Transverse colon (tissue), 4 donors: ENCODE measurements around the gene F9. TPM values are rescaled to one million over a fixed set of nuclear protein-coding genes. Genes with fewer than 3 reads are reported as not detected.

Source experiments
- DNase-seq: peaks from one replicate; pipeline ENCODE4 v3.0.0-alpha.2; 2019
- H3K27ac ChIP-seq, 4 donors: fragments of 200-600 bp; sonication (generic); 2 replicates each; pipeline ENCODE4 v1.5.1; 2016 to 2018; ENCODE audit warnings: inconsistent platforms in 4 of 4
- H3K27me3 ChIP-seq: fragments of 200-600 bp; sonication (generic); 2 replicates; pipeline ENCODE4 v1.5.1; 2017; ENCODE audit warnings: inconsistent platforms
- H3K36me3 ChIP-seq, 4 donors: fragments of 200-600 bp; sonication (generic); 2 replicates each; pipeline ENCODE4 v1.5.1; 2017 to 2019; ENCODE audit warnings: inconsistent platforms in 4 of 4
- H3K4me1 ChIP-seq, 4 donors: fragments of 200-600 bp; sonication (generic); 2 replicates each; pipeline ENCODE4 v1.5.1; 2017 to 2020; ENCODE audit warnings: inconsistent platforms in 4 of 4
- H3K4me3 ChIP-seq, 4 donors: fragments of 200-600 bp; sonication (generic); 1 replicate in 1 of 4; 2 replicates in 3 of 4; pipeline versions ENCODE4 v1.5.1 to v1.6.1; 2017 to 2019; ENCODE audit warnings: inconsistent platforms in 4 of 4
- H3K9me3 ChIP-seq, 2 donors: fragments of 200-600 bp; sonication (generic); 2 replicates each; pipeline ENCODE4 v1.5.1; 2017 to 2019; ENCODE audit warnings: inconsistent platforms in 2 of 2
- CTCF ChIP-seq, 5 experiments: fragments of 200-600 bp in 3 of 5; fragments of 450-650 bp in 2 of 5; sonication (generic) in 3 of 5; IDR thresholded peaks; 1 replicate in 2 of 5; 2 replicates in 3 of 5; pipeline ENCODE4 v1.5.1; 2016 to 2017; ENCODE audit warnings: antibody characterized with exemption in 5 of 5, inconsistent platforms in 3 of 5, mild to moderate bottlenecking in 2 of 5, moderate library complexity in 1 of 5
- EP300 ChIP-seq: sonication (generic); formaldehyde crosslinking; IDR thresholded peaks from one replicate; pipeline ENCODE4 v1.6.1; 2017; ENCODE audit warnings: antibody characterized with exemption, low read depth
- POLR2A ChIP-seq: fragments of 450-650 bp; IDR thresholded peaks from one replicate; pipeline ENCODE4 v1.6.1; 2016; ENCODE audit warnings: antibody characterized with exemption, mild to moderate bottlenecking, moderate library complexity
- POLR2AphosphoS5 ChIP-seq, 3 donors: sonication (generic); formaldehyde crosslinking; IDR thresholded peaks; one replicate each; pipeline ENCODE4 v1.6.1; 2016; ENCODE audit warnings: antibody characterized with exemption in 3 of 3
- WGBS, 2 donors: methylation state at CpG; one replicate each; pipeline ENCODE4 v1.1.5; 2018; ENCODE audit warnings: low coverage in 1 of 2; 5-methylcytosine and 5-hydroxymethylcytosine counted together
- in situ Hi-C, 4 donors: fragments of 200-750 bp; cut with MboI; loops; one replicate each; pipeline versions ENCODE4 v1.15.0 to v1.15.1; 2017; ENCODE audit warnings: low sequenced_read_pairs in 3 of 4, low pct_ligation_motif_present in 1 of 4, low pct_unique_long_range_greater_than_20kb in 1 of 4
- intact Hi-C: fragments of 100-400 bp; cut with DNase I; formaldehyde crosslinking; loops from one replicate; pipeline ENCODE4 v1.15.1; 2023; ENCODE audit warnings: low total_unique reads
- total RNA-seq, 4 donors: library from RNA; depleted of rRNA; stranded (reverse); fragments of >200 nt; gene quantifications; one replicate each; pipeline ENCODE4 v1.1.0, GENCODE V29; 2016

The F9 gene
- total RNA-seq, 4 donors from 2014 or later: not detected

GRCh38 chrX:139560221-139560620, 29.7 kb downstream of the F9 start:
- Histone ChIP-seq H3K27me3 (no peaks in the 10 kb centered on the region), H3K9me3 (no peaks in the 10 kb centered on the region), H3K4me3 (no peak overlapping the region), H3K4me1 (no peaks in the 10 kb centered on the region), H3K36me3 (no peaks in the 10 kb centered on the region), H3K27ac (no peak overlapping the region)
- in situ Hi-C loops (loop anchor here in 3 of 4 donors (25.0 kb wide), 2 partner anchors 423 to 798 kb away; no protein-coding TSS in a partner anchor), intact Hi-C loops (no loop called here)
- TF ChIP-seq EP300 (no peak), POLR2A (no peak), CTCF (IDR thresholded peaks at IDR 0.05) (no peak), POLR2AphosphoS5 (IDR thresholded peaks at IDR 0.05) (no peak)
- DNase-seq: no peak

- in situ Hi-C loops (loop anchor here in 3 of 4 donors (25.0 kb wide), 2 partner anchors 426 to 801 kb away; no protein-coding TSS in a partner anchor), intact Hi-C loops (no loop called here)
- Histone ChIP-seq H3K27me3 (no peaks in the 10 kb centered on the region), H3K4me1 (no peaks in the 10 kb centered on the region), H3K36me3 (no peaks in the 10 kb centered on the region), H3K9me3 (no peaks in the 10 kb centered on the region), H3K4me3 (no peak overlapping the region), H3K27ac (no peak overlapping the region)
- no peak for DNase-seq
- TF ChIP-seq POLR2A: no peak
- no peak for TF ChIP-seq CTCF (IDR thresholded peaks at IDR 0.05)
- no peak for TF ChIP-seq POLR2AphosphoS5 (IDR thresholded peaks at IDR 0.05)
- TF ChIP-seq EP300: no peak
- WGBS, 2 donors: 74% methylated on average over 5 of the region's 5 CpGs; no CpG with 5 or more reads in 1 of the 2 donors
Measured at GRCh38 chrX:139563251-139563650, 32.7 kb downstream of the F9 start.

GRCh38 chrX:139566981-139567380, 36.4 kb downstream of the F9 start:
- no peak overlapping the region for H3K27ac ChIP-seq
- H3K4me1 ChIP-seq: no peaks in the 10 kb centered on the region
- H3K4me3 ChIP-seq: no peak overlapping the region
- intact Hi-C loops: no loop called here
- H3K36me3 ChIP-seq: no peaks in the 10 kb centered on the region
- TF ChIP-seq POLR2AphosphoS5 (IDR thresholded peaks at IDR 0.05) (no peak), CTCF (IDR thresholded peaks at IDR 0.05) (no peak), EP300 (no peak), POLR2A (no peak)
- H3K27me3 ChIP-seq: no peaks in the 10 kb centered on the region
- no peak for DNase-seq
- in situ Hi-C loops: loop anchor here in 3 of 4 donors (25.0 kb wide), 2 partner anchors 430 to 805 kb away; no protein-coding TSS in a partner anchor
- no peaks in the 10 kb centered on the region for H3K9me3 ChIP-seq
- 67% methylated on average over 1 of the region's 1 CpG; no CpG with 5 or more reads in 1 of the 2 donors for WGBS, 2 donors

GRCh38 chrX:139581068-139581467, 50.5 kb downstream of the F9 start:
- intact Hi-C loops: no loop called here
- Histone ChIP-seq H3K27me3 (no peaks in the 10 kb centered on the region), H3K9me3 (no peaks in the 10 kb centered on the region), H3K27ac (no peak overlapping the region), H3K4me3 (no peak overlapping the region), H3K4me1 (no peaks in the 10 kb centered on the region), H3K36me3 (no peaks in the 10 kb centered on the region)
- 27% methylated on average over 4 of the region's 4 CpGs; no CpG with 5 or more reads in 1 of the 2 donors for WGBS, 2 donors
- in situ Hi-C loops: no loop called here
- no peak for TF ChIP-seq CTCF (IDR thresholded peaks at IDR 0.05)
- TF ChIP-seq POLR2A: no peak
- no peak for TF ChIP-seq POLR2AphosphoS5 (IDR thresholded peaks at IDR 0.05)
- TF ChIP-seq EP300: no peak
- no peak for DNase-seq
